Glomerular endothelial cell (primary cell): ENCODE measurements around the gene CIROP. TPM values are rescaled to one million over a fixed set of nuclear protein-coding genes. Genes with fewer than 3 reads are reported as not detected.
"Not testable (repeated sequence)": the region's sequence is repeated elsewhere in the genome, so short reads cannot be mapped to it uniquely, and the experiment has no call there.

ENCODE experiments used
- DNase-seq: peaks from one replicate; pipeline ENCODE4 v3.0.0-alpha.2; 2011; ENCODE audit warnings: low read depth, low spot score; ENCODE audit errors: extremely low read depth
- total RNA-seq: library from RNA; depleted of rRNA; stranded (reverse); fragments of >200 nt; gene quantifications from 2 replicates; pipeline ENCODE4 v1.2.3, GENCODE V29; 2015

The CIROP gene
- total RNA-seq, 1 donor from 2014 or later, result not detected

DNA sequence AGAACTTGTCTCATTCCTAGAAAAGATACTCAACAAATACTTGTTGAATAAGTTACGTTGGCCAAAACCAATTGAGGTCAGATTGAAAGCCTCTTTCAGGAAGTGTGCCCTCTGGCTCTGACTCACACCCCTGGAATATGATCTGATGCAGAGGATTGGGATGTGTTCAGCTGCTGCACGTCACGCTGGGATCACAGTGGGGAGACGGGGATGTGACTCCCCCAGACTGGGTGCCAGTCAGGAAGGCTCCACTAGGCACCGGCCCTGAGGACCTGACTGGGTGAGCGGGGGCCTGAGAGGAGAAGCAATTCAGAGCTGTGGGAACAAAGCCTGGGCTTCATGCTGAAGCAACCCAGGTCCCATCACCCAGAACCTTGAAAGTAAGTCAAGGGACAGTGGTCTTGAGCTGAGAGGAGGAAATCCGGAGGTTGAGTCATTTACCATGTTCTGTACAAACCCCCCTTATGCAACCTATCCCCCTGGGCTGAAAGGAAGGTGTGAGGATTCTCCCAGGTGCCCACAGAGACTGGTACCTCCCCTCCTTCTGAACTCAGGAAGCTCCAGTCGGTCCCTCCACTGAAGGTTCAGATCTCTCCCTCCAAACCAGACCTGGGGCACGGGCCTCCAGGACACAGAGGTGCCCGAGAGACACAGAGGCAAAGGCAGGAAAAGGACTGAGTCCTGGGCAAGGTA, 10.4 kb upstream of the CIROP start:
- no peak for DNase-seq

DNA sequence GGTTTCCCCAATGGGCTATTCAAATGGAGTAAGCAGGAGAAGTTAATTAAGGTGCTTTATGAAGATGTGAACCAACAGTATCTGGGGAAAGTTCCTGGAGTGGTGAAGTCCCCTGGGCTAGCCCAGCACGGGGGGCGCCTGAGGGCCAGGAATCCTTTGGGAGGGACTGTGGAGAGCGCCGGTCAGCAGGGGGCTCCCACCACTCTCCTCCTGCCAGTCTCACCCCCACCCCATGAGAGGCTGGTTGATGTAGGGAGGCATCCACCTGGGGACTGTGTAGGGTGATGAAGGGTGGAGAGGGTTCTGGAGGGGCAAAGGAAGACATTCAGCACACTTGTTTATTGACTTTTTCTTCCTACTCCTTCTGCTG, 9.9 kb upstream of the CIROP start:
- DNase-seq, result no peak

DNA sequence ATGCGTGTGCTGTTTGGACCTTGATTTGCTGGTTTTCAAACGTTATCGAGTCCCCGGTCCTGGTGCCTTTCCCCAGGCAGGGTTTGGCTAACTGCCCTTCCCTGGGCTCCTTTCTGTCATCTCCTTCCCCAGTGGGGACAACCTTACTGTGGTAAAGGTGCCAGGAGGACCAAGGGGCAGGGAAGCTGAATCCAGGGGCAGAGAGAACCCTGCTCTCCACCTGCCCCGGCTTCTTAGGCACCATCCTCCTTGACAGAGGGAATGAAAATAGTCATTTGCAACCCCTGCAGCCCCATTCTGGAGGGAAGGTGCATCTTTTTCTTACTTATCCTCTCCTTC, 9.3 kb upstream of the CIROP start:
- no peak for DNase-seq

DNA sequence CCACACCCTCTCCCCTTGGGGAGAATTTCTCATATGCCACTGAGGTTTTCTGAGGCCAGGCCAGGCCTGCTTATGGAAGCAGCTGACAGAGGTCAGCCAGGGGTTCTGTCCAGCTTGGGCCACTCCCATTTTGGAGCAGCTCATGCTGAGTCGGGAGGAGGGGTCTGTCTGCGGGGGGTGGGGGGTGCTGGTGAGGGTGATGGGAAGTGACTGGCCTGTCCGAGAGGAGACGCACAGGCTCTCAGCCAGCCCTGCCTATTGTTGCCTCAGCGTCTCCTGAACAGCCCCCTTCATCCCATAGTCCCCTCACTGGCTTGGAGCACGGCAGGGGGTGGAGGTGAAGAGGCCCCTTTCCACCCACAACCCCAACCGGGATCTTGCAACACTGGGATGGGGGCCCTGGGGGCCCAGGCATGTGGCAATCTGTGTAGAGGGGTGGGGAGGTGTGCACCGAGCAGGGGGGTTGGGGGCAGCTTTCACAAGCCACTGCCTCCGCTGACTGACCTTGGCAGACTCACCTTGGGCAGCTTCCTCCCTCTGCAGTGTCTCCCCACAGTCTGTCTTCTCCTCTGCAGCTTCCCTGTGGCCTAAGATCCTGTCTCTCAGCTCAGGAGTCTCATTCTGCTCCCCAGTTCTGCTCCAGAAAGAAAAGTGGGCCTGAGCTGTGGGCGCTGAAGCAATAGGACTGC, 8.8 kb upstream of the CIROP start:
- DNase-seq, result no peak

DNA sequence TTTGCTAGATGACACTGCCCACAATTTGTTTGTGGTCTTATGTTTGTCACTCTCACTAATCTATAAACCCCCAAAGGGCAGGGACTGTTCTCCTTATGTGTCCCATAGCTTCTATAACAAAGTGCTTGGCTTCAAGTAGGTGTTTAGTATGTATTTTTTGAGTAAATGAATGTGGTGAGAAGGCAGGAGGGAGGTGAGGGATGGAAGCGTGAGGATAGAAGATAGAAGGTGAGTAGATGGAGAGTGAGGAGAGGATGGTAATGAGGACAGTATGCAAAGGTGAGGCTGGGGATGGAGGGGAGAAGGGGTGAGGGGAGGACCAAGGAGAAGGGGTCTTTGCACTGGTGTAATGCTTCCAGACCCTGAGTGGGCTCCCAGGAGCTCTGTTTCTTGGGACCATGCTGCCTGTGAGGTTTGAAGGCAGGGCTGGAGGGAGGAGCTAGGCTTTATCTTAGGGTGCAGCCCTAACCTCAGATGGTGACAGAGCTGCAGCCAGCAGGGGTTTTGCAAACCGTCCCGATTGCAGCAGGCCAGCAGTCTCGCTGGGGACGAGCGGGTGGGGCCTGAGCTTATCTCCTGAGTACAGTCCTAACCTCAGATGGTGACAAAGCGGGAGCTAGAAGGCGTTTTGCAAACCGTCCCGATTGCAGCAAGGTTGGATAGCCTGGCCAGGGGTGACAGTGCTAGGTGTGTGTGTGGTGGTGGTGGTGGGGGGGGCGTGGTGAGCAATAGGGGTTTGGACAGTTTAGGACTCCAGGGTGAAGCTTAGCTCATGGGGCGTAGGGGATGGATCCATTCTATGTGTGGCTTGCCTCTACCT, 7.8 kb upstream of the CIROP start:
- no peak for DNase-seq

DNA sequence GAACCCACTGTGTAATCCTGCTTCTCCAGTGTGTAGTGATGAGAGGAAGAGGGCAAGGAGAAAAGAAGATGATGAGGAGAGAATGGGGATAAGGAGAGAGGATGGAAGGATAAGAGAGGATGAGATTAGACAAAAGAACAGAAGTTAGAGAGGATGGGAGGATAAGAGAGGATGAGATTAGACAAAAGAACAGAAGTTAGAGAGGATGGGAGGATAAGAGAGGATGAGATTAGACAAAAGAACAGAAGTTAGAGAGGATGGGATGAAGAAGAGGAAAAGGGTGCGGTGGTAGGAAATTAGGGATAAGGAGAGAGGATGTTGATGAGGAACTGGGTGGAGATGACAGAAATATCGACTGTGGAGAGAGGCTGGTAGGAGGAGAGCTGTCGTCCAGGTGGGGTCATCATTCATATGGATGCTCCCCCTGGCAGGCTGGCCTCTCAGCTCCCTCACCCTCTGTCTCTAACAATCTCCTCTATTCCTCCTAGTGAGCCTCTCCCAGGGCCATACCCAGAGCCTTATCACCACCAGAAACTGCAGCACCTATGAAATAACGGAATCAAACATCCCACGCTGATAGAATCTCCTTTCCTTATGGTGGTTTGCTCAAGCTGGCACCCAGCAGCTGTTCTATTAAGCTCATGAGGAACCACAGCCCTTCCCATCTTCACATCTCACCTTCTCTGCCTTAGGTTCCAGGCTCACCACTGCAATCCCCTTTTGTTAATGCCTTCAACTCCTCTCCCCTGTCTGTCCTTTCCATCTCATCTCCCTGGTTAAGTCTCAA, 6.0 kb upstream of the CIROP start:
- DNase-seq, result no peak

GRCh38 chr14:23109769-23110168, 5.0 kb upstream of the CIROP start:
- DNase-seq, result no peak

- not testable (repeated sequence) for DNase-seq
Measured at GRCh38 chr14:23108169-23108568, 3.4 kb upstream of the CIROP start.

GRCh38 chr14:23107620-23108019, 2.8 kb upstream of the CIROP start:
- DNase-seq, result not testable (repeated sequence)

DNA sequence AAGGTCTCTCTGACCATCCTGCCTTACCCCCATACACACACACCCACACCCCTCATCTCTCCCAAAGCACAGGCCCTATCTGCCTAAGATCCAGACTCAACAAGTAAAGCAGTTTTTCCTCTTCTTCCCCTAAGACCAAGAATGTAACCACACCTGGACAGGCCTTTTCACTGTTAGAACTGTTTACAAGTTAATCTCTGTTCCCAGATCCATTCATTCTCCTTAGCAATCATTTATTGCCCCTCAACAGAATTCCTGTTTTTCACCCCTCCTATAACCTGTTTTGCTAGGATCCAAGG, 1.9 kb upstream of the CIROP start:
- DNase-seq, result no peak

- no peak for DNase-seq
Measured at GRCh38 chr14:23105348-23105824, 597 bp upstream of the CIROP start.

DNA sequence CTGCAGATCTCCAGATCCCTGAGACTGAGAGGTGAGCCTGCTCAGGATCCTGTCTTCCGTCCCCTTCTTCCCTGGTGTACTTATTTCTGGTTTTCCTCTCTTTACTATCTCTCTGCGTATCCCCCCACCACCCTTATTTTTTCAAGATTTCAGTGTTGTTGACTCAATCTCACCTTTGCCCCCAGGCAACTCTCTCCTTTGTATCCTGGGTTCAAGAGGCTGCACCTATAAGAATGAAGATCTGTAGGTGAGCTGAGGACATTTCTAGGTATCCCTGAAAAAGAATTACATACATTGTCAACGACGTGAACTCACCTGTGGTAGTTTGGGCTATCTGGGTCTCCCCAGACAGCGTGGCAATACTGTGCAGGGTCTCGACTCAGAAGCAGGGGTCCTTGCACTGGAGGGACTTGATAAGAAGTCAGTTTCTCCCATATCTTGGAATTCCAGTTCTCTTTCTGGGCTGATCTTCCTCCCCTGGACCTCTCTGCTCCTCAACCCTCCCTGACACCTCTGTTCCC, 659 bp downstream of the CIROP start:
- no peak for DNase-seq

- DNase-seq, result no peak
Measured at GRCh38 chr14:23103581-23103980, 1.2 kb downstream of the CIROP start.

DNA sequence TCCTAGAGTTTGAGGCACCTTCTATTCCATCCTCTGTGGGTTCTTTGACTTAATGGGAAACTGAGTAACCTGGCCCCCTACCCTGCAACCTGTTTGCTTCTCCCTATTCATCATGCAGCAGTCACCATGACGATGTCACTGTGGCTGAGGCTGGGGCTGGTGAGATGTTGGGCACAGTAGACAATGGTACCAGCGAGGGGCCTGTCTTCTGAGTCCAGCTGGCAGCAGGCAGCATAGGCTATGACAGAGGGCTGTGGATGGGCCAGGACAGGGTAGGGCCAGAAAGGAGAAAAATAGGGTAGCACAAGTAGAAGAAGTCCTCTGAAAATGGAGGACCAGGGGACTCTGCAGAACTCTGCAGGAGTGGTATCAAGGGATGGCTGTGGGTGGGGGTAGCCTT, 2.0 kb downstream of the CIROP start:
- no peak for DNase-seq

DNA sequence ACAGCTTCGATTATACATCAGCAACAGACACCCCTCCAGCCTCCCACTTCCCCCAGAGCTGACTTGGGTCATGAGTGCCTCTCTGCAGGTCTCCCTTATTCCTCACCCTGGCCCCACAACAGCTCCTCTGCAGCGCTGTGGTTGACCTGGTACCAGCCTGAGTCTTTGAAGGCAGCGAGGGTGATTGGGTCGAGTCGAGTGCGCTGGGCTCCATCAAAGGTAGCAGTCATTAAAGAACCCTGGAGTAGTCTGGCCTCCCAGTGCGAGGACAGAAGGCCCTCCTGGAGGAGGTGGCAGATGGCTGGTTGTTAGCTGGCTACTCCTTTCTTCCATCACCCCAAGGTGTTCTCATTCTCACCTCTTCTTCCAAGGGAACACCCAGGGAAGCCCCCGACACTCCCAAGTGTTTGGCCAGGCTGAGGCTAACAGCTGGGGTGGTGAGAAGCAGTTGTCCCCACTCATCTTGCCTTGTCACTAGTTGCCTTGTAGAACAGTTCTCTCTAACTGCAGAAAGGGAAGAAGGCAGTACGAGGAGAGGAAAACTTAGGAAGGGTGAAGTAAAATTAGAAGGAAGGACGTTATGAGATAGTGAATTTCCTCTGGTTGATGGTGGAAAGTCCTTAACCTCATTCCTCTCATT, 2.7 kb downstream of the CIROP start:
- no peak for DNase-seq

GRCh38 chr14:23101213-23101970, 3.4 kb downstream of the CIROP start:
- DNase-seq, result no peak

DNA sequence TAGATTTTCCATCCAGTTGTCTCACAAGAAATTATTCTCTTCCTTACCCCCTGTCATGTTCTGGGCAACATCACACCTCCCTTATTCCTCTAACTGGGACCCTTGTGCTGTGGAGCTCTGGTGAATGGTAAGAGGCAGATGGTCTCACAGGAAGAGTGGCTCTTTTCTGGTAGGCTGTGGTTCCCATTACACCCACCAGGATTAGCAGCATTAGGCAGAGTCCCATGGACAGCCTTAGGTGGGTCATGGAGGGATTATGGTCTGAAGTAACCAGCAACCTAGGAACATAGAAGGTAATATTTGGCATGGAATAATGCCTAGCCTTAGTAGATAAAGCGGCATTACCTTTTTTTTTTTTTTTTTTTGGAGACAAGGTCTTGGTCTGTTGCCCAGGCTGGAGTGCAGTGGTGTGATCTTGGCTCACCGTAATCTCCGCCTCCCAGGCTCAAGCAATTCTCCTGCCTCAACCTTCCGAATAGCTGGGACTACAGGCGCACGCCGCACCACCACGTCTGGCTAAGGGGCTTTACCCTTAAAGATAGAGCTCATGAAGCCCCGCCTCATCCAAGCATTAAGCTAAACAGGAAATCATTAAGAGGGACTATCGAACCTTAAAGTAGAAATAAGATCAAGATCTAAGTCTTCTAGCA, 5.5 kb downstream of the CIROP start:
- no peak for DNase-seq

DNA sequence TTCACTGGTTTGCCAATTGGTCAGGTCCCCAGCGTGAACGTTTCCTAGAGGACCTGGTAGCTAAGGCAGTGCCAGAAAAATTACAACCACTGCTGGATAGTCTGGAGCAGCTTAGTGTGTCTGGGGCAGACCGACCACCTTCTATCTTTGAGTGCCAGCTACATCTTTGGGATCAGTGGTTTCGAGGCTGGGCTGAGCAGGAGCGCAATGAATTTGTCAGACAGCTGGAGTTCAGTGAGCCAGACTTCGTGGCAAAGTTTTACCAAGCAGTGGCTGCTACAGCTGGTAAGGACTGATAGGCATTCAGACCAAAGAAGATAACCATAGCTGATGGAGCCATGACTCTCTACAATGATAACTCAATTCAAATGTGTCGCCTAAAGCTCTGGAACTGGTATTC, 7.0 kb downstream of the CIROP start:
- no peak for DNase-seq
